ENCODE data around the gene NPLOC4. TPM values are rescaled to one million over a fixed set of nuclear protein-coding genes. Genes with fewer than 3 reads are reported as not detected.

The NPLOC4 gene
- total and polyA plus RNA-seq, 9 of the 15 experiments (the other 6 are each of a cell fraction or from before 2014, with no cell fraction given) = 1.5 to 116 (median 64.5) TPM

DNA sequence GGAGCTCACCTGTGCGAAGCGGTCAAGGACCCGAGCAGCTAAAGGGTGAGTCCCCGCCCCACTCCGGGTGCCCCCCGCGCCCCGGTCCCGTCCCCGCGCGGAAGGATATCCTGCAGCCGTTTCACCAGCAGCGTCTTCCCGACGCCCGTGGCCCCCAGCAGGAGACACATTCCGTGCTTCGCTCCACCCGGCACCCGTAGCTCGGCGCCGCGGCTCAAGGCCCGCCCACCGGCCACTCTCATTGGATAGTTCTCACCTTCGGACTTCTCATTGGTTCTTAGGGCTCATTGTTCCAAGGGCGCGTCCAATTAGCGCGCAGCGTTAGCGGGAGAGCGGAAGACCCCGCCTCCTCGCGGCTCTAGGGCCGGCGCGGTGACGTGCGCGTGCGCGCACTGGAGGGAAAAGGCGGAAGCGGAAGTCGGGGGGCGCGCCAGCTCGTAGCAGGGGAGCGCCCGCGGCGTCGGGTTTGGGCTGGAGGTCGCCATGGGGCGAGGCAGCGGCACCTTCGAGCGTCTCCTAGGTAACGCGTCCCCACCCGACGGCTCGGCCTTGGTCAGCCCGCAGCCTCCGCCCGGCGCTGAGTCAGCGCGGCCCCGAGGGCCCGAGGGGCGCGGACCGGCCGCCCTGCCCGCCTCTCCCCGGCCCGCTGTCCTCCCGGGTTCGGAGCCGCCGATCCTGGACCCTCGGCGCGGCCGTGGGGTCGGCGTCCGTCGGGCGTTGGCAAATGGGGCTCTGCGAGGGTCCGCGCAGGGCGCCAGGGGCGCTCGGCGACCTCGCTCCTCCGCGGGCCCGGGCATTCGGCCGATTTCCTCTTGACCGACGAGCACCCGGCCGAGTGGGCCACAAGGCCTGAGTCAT is 46.9 kb upstream of the NPLOC4 start, which contains the start of the genes ARL16 and HGS (continued):
- TF ChIP-seq KLF13 (tag; IDR thresholded peaks at IDR 0.05; ENCODE audit: borderline replicate concordance, low read depth) (no peak), SAP30 (IDR thresholded peaks at IDR 0.05; ENCODE audit: borderline replicate concordance, insufficient read depth, low read depth, low read length, poor library complexity, severe bottlenecking) (peak; percentile 85), RBM17 (IDR thresholded peaks at IDR 0.05; ENCODE audit: borderline replicate concordance, low read depth, low read length) (no peak), NEUROD1 (IDR thresholded peaks at IDR 0.05; ENCODE audit: borderline replicate concordance, low read depth, low read length, partially characterized antibody) (peak; percentile 98), ZNF431 (CRISPR knock-in tag; IDR thresholded peaks at IDR 0.05) (peak; percentile 26; the same call in 1 of the 2 replicates), SIN3A (IDR thresholded peaks at IDR 0.05; ENCODE audit: borderline replicate concordance in 2 of 2, control insufficient read depth in 1 of 2, low read depth in 2 of 2, low read length in 2 of 2) (peak; percentile 73 to 91; a peak in 3 of 4 replicates), KHSRP (IDR thresholded peaks at IDR 0.05) (no peak), ZNF23 (CRISPR knock-in tag; IDR thresholded peaks at IDR 0.05) (no peak), TARDBP (IDR thresholded peaks at IDR 0.05) (no peak), SRSF3 (IDR thresholded peaks at IDR 0.05; ENCODE audit: insufficient read depth, low read length) (no peak), SP1 (CRISPR knock-in tag; IDR thresholded peaks at IDR 0.05) (peak; percentile 91), POLR2H (tag; IDR thresholded peaks at IDR 0.05; ENCODE audit: low read depth) (no peak), NR2C1 (IDR thresholded peaks at IDR 0.05) (no peak), NR2C1 (tag; IDR thresholded peaks at IDR 0.05) (no peak), MTA3 (IDR thresholded peaks at IDR 0.05; ENCODE audit: borderline replicate concordance) (peak; percentile 99), POLR2AphosphoS5 (IDR thresholded peaks at IDR 0.05; ENCODE audit: control insufficient read depth, insufficient read depth, low read depth, low read length) (0 out of 2 replicates have a peak, but pooled peaks have one; percentile 8), GATAD2B (IDR thresholded peaks at IDR 0.05; ENCODE audit: borderline replicate concordance) (peak; percentile 83; the same call in 1 of the 2 replicates), MEIS2 (IDR thresholded peaks at IDR 0.05; ENCODE audit: partially characterized antibody) (peak; percentile 83), ZKSCAN3 (CRISPR knock-in tag; IDR thresholded peaks at IDR 0.05) (no peak), ZNF561 (CRISPR knock-in tag; conservative IDR thresholded peaks at IDR 0.05) (no peak)
- TF ChIP-seq, protein P1, sequence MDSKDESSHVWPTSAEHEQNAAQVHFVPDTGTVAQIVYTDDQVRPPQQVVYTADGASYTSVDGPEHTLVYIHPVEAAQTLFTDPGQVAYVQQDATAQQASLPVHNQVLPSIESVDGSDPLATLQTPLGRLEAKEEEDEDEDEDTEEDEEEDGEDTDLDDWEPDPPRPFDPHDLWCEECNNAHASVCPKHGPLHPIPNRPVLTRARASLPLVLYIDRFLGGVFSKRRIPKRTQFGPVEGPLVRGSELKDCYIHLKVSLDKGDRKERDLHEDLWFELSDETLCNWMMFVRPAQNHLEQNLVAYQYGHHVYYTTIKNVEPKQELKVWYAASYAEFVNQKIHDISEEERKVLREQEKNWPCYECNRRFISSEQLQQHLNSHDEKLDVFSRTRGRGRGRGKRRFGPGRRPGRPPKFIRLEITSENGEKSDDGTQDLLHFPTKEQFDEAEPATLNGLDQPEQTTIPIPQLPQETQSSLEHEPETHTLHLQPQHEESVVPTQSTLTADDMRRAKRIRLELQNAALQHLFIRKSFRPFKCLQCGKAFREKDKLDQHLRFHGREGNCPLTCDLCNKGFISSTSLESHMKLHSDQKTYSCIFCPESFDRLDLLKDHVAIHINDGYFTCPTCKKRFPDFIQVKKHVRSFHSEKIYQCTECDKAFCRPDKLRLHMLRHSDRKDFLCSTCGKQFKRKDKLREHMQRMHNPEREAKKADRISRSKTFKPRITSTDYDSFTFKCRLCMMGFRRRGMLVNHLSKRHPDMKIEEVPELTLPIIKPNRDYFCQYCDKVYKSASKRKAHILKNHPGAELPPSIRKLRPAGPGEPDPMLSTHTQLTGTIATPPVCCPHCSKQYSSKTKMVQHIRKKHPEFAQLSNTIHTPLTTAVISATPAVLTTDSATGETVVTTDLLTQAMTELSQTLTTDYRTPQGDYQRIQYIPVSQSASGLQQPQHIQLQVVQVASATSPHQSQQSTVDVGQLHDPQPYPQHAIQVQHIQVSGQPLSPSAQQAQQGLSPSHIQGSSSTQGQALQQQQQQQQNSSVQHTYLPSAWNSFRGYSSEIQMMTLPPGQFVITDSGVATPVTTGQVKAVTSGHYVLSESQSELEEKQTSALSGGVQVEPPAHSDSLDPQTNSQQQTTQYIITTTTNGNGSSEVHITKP (IDR thresholded peaks at IDR 0.05; ENCODE audit: partially characterized antibody) = peak; percentile 41
- TF ChIP-seq, protein P2, sequence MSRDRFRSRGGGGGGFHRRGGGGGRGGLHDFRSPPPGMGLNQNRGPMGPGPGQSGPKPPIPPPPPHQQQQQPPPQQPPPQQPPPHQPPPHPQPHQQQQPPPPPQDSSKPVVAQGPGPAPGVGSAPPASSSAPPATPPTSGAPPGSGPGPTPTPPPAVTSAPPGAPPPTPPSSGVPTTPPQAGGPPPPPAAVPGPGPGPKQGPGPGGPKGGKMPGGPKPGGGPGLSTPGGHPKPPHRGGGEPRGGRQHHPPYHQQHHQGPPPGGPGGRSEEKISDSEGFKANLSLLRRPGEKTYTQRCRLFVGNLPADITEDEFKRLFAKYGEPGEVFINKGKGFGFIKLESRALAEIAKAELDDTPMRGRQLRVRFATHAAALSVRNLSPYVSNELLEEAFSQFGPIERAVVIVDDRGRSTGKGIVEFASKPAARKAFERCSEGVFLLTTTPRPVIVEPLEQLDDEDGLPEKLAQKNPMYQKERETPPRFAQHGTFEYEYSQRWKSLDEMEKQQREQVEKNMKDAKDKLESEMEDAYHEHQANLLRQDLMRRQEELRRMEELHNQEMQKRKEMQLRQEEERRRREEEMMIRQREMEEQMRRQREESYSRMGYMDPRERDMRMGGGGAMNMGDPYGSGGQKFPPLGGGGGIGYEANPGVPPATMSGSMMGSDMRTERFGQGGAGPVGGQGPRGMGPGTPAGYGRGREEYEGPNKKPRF (IDR thresholded peaks at IDR 0.05; ENCODE audit: low read depth, low read length) = no peak

Data from K562 (cell line).